ENCODE measurements around the gene SH2D4B. TPM values are rescaled to one million over a fixed set of nuclear protein-coding genes. Genes with fewer than 3 reads are reported as not detected.

SH2D4B gene
- total RNA-seq, 1 experiment from 2014 or later, result not detected

Other genes with a start within 250 kb of the SH2D4B start
- gene MAT1A, start 248.2 kb upstream of the SH2D4B start, total RNA-seq (2014; rRNA removed; shearing (Covaris generic)), result 2.1 and 3.9 TPM in 2 replicates
- gene DYDC1, start 181.1 kb upstream of the SH2D4B start, total RNA-seq (2014; rRNA removed; shearing (Covaris generic)), result not detected in 2 replicates
- gene DYDC2, start 181.1 kb upstream of the SH2D4B start, total RNA-seq (2014; rRNA removed; shearing (Covaris generic)), result not detected in 2 replicates
- gene PRXL2A, start 129.4 kb upstream of the SH2D4B start, total RNA-seq (2014; rRNA removed; shearing (Covaris generic)), result 61.2 and 65.0 TPM in 2 replicates
- gene TSPAN14, start 83.6 kb upstream of the SH2D4B start, total RNA-seq (2014; rRNA removed; shearing (Covaris generic)), result 8.5 and 24.5 TPM in 2 replicates